Measurements from ENCODE around the gene ZC3H4. TPM values are rescaled to one million over a fixed set of nuclear protein-coding genes. Genes with fewer than 3 reads are reported as not detected.

Gene ZC3H4
- total RNA-seq, 1 experiment from 2014 or later = 41.8 TPM

GRCh38 chr19:47130589-47131227 is 17.1 kb upstream of the ZC3H4 start, which contains the start of gene SAE1:
TSS of gene SAE1 (plus strand) at chr19:47130835. CDS start at chr19:47130931, 96 bp downstream.
- TF ChIP-seq CTCF (IDR thresholded peaks at IDR 0.05; ENCODE audit: unreplicated experiment) = peak; percentile 23
- ChIA-PET POLR2A (interaction anchor here (0.5 to 3.6 kb wide), 29 partner anchors 8 to 1742 kb away, joined by 3 to 48 read pairs (median 5); partner anchors contain the start of genes CCDC9, TMEM160 and ZC3H4), CTCF (interaction anchor here (0.6 to 3.6 kb wide), 13 partner anchors 10 to 299 kb away, joined by 3 to 15 read pairs (median 5); no protein-coding TSS in a partner anchor)
- peaks cover 6% of the 10 kb centered on the region for H3K9me3 Mint-ChIP-seq (ENCODE audit: unreplicated experiment)
- peaks cover 27% of the 10 kb centered on the region for H3K36me3 Mint-ChIP-seq (ENCODE audit: insufficient read depth, unreplicated experiment)
- H3K4me1 Mint-ChIP-seq (ENCODE audit: insufficient read depth, unreplicated experiment) = peaks cover 35% of the 10 kb centered on the region
- H3K4me3 Mint-ChIP-seq (ENCODE audit: unreplicated experiment) = peak within 1 kb of the TSS; percentile 99
- H3K27me3 Mint-ChIP-seq (ENCODE audit: insufficient read depth, unreplicated experiment) = no peaks in the 10 kb centered on the region
- peak; percentile 98 for DNase-seq (ENCODE audit: unreplicated experiment)
- intact Hi-C loops (cut with micrococcal nuclease) = loop anchor here (5.0 kb wide), 2 partner anchors 112 to 268 kb away; partner anchors contain the start of gene ARHGAP35
- peak within 1 kb of the TSS; percentile 92 for H3K27ac Mint-ChIP-seq (ENCODE audit: low read depth, unreplicated experiment)
- no TSS peak for BruUV-seq (replicated peaks)

GRCh38 chr19:47130120-47130588 is 16.6 kb upstream of the ZC3H4 start:
- ChIA-PET CTCF (interaction anchor here (0.6 kb wide), 1 partner anchor 52 kb away, joined by 3 read pairs; no protein-coding TSS in a partner anchor), POLR2A (interaction anchor here (0.5 to 1.8 kb wide), 7 partner anchors 16 to 278 kb away, joined by 3 to 10 read pairs (median 6); no protein-coding TSS in a partner anchor)
- intact Hi-C loops (cut with micrococcal nuclease) = loop anchor here (5.0 kb wide), 2 partner anchors 112 to 268 kb away; partner anchors contain the start of gene ARHGAP35
- DNase-seq (ENCODE audit: unreplicated experiment) = no peak
- peak overlapping the region; percentile 99 for H3K4me3 Mint-ChIP-seq (ENCODE audit: unreplicated experiment)
- TF ChIP-seq CTCF (IDR thresholded peaks at IDR 0.05; ENCODE audit: unreplicated experiment) = no peak
- no TSS peak for BruUV-seq (replicated peaks)
- H3K4me1 Mint-ChIP-seq (ENCODE audit: insufficient read depth, unreplicated experiment) = peaks cover 34% of the 10 kb centered on the region
- peaks cover 22% of the 10 kb centered on the region for H3K36me3 Mint-ChIP-seq (ENCODE audit: insufficient read depth, unreplicated experiment)
- H3K27ac Mint-ChIP-seq (ENCODE audit: low read depth, unreplicated experiment) = peak overlapping the region; percentile 92
- no peaks in the 10 kb centered on the region for H3K27me3 Mint-ChIP-seq (ENCODE audit: insufficient read depth, unreplicated experiment)
- H3K9me3 Mint-ChIP-seq (ENCODE audit: unreplicated experiment) = peaks cover 6% of the 10 kb centered on the region

GRCh38 chr19:47129579-47129978 is 16.0 kb upstream of the ZC3H4 start:
- BruUV-seq (replicated peaks) = no TSS peak
- Mint-ChIP-seq H3K36me3 (ENCODE audit: insufficient read depth, unreplicated experiment) (peaks cover 22% of the 10 kb centered on the region), H3K27ac (ENCODE audit: low read depth, unreplicated experiment) (peak overlapping the region; percentile 92), H3K27me3 (ENCODE audit: insufficient read depth, unreplicated experiment) (no peaks in the 10 kb centered on the region), H3K4me1 (ENCODE audit: insufficient read depth, unreplicated experiment) (peaks cover 31% of the 10 kb centered on the region), H3K4me3 (ENCODE audit: unreplicated experiment) (no peak overlapping the region), H3K9me3 (ENCODE audit: unreplicated experiment) (peaks cover 6% of the 10 kb centered on the region)
- no peak for TF ChIP-seq CTCF (IDR thresholded peaks at IDR 0.05; ENCODE audit: unreplicated experiment)
- CTCF ChIA-PET = interaction anchor here (0.6 kb wide), 1 partner anchor 51 kb away, joined by 3 read pairs; no protein-coding TSS in a partner anchor
- POLR2A ChIA-PET = interaction anchor here (0.5 to 0.7 kb wide), 2 partner anchors 16 to 278 kb away, joined by 3 to 4 read pairs; no protein-coding TSS in a partner anchor
- no peak for DNase-seq (ENCODE audit: unreplicated experiment)
- intact Hi-C loops (cut with micrococcal nuclease) = no loop called here

- H3K27me3 Mint-ChIP-seq (ENCODE audit: insufficient read depth, unreplicated experiment) = no peaks in the 10 kb centered on the region
- peaks cover 24% of the 10 kb centered on the region for H3K4me1 Mint-ChIP-seq (ENCODE audit: insufficient read depth, unreplicated experiment)
- peaks cover 6% of the 10 kb centered on the region for H3K9me3 Mint-ChIP-seq (ENCODE audit: unreplicated experiment)
- no peak overlapping the region for H3K4me3 Mint-ChIP-seq (ENCODE audit: unreplicated experiment)
- ChIA-PET POLR2A (interaction anchor here (0.5 to 1.4 kb wide), 5 partner anchors 12 to 341 kb away, joined by 3 to 9 read pairs (median 4); partner anchors contain the start of gene ZC3H4), CTCF (interaction anchor here (0.6 to 2.3 kb wide), 26 partner anchors 11 to 845 kb away, joined by 3 to 34 read pairs (median 3); partner anchors contain the start of gene ZC3H4)
- intact Hi-C loops (cut with micrococcal nuclease) = loop anchor here (1.0 kb wide), 3 partner anchors 46 to 112 kb away; no protein-coding TSS in a partner anchor
- TF ChIP-seq CTCF (IDR thresholded peaks at IDR 0.05; ENCODE audit: unreplicated experiment) = no peak
- BruUV-seq (replicated peaks) = no TSS peak
- DNase-seq (ENCODE audit: unreplicated experiment) = no peak
- H3K36me3 Mint-ChIP-seq (ENCODE audit: insufficient read depth, unreplicated experiment) = peaks cover 3% of the 10 kb centered on the region
- H3K27ac Mint-ChIP-seq (ENCODE audit: low read depth, unreplicated experiment) = no peak overlapping the region
Observed at GRCh38 chr19:47125669-47125938, 12.0 kb upstream of the ZC3H4 start.

Measured in MCF 10A (cell line).